Spleen (tissue), 7 donors: ENCODE results near the gene DRAP1.

Source experiments
- POLR2A ChIP-seq, 3 donors: fragments of 450-650 bp; IDR thresholded peaks; one replicate each; pipeline ENCODE4 v1.5.1; 2017; ENCODE audit warnings: antibody characterized with exemption in 3 of 3, mild to moderate bottlenecking in 1 of 3
- POLR2AphosphoS5 ChIP-seq, 3 donors: sonication (generic); formaldehyde crosslinking; IDR thresholded peaks; one replicate each; pipeline ENCODE4 v1.5.1; 2017; ENCODE audit warnings: antibody characterized with exemption in 3 of 3
- TF ChIP-seq, protein P1 (sequence below), 11 experiments: fragments of 200-600 bp in 7 of 11; fragments of 450-650 bp in 4 of 11; sonication (generic) in 4 of 11; IDR thresholded peaks in 8 of 11; conservative IDR thresholded peaks in 3 of 11; 1 replicate in 7 of 11; 2 replicates in 4 of 11; pipeline versions ENCODE4 v1.4.0 to v1.8.0; 2016 to 2021; ENCODE audit warnings: antibody characterized with exemption in 11 of 11, inconsistent platforms in 4 of 11, mild to moderate bottlenecking in 1 of 11
- donor health status: DM: no; HTN: no; CAD: no; lungs with moderate emphysema.
- donor health status: DM: no; HTN: no; CAD: no.
- donor health status: DM: no; HTN: no; CAD: no.

DNA sequence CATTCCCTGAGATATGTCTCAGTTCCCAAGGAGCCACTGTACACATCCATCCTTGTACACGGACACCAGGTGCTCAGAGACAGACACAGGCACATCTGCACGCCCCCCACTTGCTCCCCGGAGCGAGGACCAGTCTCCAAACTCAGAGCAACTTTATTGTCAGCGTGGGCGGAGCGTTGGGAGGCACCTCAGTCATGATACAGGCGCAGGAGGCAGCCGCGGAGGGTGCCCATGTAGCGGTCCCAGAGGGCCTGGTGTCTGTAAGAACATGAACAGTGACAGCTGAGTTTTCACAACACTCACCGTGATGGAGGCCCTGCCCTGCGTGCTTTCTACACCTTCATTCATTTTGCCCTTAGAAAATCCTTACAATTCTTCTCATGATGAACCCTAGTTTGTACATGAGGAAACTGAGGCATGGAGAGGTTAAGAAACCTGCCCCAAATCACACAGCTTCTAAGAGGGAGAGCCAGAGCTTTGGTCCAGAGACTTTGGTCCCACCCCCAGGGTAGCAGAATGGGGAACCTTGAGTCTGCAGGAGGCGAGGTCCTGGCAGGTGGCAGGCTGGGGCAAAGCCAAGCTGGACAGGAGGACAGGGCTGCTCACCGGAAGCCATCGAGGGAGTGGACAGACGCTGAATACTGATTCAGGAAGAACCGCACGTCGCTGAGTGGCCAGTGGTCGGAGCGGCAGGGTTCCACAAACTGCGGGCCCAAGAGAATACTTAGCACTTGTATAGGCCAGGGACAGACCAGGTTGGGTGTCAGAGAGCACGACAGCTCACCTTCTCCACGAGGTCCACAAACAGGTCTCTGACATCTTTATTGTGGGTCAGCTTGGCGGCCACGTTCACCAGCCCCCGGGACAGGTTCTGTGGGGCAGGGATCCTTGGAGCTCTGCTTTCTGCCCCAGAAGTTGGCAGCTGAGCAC, 35.2 kb upstream of the DRAP1 start:
- TF ChIP-seq, protein P1, sequence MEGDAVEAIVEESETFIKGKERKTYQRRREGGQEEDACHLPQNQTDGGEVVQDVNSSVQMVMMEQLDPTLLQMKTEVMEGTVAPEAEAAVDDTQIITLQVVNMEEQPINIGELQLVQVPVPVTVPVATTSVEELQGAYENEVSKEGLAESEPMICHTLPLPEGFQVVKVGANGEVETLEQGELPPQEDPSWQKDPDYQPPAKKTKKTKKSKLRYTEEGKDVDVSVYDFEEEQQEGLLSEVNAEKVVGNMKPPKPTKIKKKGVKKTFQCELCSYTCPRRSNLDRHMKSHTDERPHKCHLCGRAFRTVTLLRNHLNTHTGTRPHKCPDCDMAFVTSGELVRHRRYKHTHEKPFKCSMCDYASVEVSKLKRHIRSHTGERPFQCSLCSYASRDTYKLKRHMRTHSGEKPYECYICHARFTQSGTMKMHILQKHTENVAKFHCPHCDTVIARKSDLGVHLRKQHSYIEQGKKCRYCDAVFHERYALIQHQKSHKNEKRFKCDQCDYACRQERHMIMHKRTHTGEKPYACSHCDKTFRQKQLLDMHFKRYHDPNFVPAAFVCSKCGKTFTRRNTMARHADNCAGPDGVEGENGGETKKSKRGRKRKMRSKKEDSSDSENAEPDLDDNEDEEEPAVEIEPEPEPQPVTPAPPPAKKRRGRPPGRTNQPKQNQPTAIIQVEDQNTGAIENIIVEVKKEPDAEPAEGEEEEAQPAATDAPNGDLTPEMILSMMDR (IDR thresholded peaks at IDR 0.05 in 8 of 11, conservative IDR thresholded peaks at IDR 0.05 in 3 of 11), result no peak
- TF ChIP-seq POLR2AphosphoS5 (IDR thresholded peaks at IDR 0.05) (no peak), POLR2A (IDR thresholded peaks at IDR 0.05) (no peak)
